IPS-18c (cell line): ENCODE data around the gene PADI6.
"Not testable (repeated sequence)": the region's sequence is repeated elsewhere in the genome, so short reads cannot be mapped to it uniquely, and the experiment has no call there.

Experiments
- H3K4me3 ChIP-seq: 2 replicates; pipeline ENCODE4 v1.7.0; 2013; ENCODE audit warnings: low read depth, mild to moderate bottlenecking, low read length, moderate library complexity; ENCODE audit not compliant: insufficient read depth
- H3K9me3 ChIP-seq: one replicate; pipeline ENCODE4 v1.6.1; 2013; ENCODE audit warnings: mild to moderate bottlenecking, low read length, moderate library complexity; ENCODE audit not compliant: control insufficient read depth, insufficient read depth

PADI6 gene

DNA sequence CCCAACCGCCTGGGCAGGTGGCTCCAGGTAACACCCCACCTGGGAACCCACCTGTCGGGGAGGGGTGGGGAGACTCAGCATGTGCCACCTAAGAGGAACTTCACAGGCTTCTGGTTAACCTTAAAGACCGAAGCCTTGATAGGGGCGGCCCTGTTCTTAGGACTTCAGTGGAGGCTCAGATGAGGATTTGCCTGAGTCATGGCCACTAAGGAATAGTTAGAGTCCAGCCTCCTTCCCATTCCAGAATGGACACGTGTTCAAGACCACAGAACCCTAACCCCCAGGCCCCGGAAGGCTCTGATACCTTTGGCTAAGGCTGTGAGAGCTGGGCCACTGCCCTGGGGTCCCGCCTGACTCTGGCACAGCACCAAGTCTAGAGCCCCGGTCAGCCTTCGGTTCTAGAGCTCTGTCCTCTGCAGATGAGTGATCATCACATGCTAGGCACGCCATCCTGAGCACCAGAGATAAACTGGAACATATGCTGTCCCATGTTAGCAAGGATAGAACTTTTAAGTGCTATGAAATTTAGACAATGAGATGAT lies 20.3 kb downstream of the PADI6 start:
- Histone ChIP-seq H3K9me3 (no peaks in the 10 kb centered on the region), H3K4me3 (no peak overlapping the region)

DNA sequence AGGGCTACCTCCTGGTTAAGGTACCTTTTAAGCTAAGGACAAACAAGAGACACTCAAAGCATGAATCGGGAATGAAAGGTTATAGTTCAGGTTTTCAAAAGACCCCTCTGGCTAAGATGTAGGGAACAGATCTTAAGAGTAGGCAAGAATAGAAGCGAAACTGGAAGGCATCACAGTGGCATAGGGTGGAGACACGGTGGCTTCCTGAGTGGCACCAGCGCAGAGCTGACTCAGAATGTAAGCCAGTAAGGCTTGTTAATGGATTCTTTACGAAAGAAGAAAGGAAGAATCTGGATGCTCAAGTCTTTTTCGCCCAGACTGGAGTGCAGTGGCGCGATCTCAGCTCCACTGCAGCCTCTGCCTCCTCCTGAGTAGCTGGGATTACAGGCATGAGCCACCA lies 21.2 kb downstream of the PADI6 start:
- Histone ChIP-seq H3K4me3 (no peak overlapping the region), H3K9me3 (no peaks in the 10 kb centered on the region)

DNA sequence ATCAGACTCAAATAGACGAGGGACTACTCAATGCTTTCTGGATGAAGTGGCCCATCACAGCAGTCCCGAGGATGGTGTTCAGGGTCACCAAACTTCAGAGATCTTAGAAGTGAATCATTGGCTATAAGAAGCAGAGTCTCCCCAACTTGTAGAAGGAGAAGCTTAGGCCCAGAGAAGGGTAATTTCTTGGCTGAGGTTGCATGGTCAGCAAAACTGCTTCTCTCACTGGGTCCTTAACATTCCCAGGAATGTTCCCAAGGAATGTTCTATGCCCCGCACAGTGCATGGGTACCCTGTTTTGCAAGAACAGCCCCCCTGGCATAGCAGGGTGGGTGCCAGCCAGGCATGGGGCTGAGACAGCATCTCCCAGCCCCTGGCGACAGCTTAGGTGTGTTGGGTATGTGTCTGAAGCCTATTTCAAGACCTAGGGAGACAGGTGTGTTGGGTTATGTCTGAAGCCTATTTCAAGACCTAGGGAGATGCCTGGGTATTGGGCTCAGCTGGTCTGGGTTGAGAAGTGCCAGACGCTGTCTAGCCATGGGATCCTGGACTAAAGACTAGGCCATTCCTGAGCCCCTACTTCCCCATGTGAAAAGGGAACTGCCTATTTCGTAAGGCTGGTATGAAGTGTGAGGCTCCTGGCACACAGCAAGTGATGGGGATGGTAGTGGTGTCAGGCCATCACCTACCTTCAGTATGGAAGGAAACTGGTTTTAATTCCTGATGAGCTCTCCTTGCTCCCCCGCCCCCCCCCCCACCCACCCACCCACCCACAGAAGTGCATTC lies 26.1 kb downstream of the PADI6 start:
- Histone ChIP-seq H3K9me3 (no peaks in the 10 kb centered on the region), H3K4me3 (no peak overlapping the region)

DNA sequence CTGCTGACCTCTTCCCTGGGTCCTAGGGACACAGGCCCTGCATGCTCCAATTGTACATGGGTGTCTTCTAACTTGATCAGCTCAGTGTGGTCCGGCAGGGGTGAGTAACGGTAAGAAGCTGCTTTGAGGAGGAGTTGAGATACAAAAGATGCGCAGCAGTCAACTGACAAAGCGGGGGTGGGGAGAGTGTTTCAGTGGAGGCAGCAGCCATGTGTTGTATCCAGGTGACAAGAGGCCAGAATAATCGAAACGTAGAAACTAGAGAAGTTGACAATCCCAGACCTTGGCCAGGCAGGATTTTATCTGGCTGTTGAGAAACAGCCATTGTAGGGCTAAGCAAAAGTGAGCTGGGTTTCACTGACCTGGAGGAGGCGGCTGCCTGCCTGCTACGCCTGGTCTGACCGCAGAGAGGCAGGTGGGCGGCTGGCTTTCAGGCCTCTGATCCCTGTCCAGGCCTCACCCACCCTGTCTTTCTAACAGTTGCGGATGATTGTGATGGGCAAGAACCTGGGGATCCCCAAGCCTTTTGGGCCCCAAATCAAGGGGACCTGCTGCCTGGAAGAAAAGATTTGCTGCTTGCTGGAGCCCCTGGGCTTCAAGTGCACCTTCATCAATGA lies 28.8 kb downstream of the PADI6 start:
- Histone ChIP-seq H3K4me3 (no peak overlapping the region), H3K9me3 (no peaks in the 10 kb centered on the region)

DNA sequence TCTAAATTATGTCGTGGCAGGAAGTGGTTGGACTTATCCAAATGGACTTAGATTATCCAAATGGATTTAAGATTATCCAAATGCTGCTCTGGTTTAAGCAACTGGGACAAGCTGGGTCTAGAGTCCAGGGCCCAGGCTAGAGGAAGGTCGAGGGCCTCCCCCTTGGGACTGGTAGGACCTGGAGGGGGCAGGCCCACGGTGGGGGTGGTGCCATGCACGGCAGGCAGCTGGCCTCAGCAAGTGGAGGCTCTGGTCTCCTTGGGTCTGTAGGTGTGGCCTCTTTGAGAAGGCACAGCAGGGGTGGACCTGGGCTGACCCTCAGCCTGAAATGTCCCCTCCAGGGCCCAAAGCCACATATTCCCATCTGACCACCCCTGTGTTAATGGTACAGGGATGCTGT lies 29.8 kb downstream of the PADI6 start:
- H3K4me3 ChIP-seq: no peak overlapping the region; the same call in 1 of the 2 replicates
- no peaks in the 10 kb centered on the region for H3K9me3 ChIP-seq

DNA sequence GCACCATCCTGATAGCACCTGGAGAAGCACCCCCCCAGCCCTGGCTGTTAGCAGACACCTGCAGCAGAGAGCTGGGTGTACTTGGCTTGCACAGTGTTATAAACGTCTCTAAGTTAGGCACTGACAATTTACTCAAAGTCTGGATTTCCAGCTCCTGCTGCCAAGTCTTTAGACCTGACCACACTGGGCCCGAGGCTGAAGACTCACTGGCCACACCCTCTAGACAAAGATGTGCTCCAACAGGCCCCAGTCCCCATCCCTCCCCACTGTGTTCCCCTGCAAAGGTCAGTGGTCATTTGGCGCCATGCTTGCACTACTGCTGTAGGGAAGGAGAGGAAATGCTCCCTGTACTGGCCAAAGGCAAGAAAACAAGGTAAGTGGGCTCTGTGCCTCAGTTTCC lies 31.1 kb downstream of the PADI6 start:
- Histone ChIP-seq H3K9me3 (no peaks in the 10 kb centered on the region), H3K4me3 (no peak overlapping the region)

DNA sequence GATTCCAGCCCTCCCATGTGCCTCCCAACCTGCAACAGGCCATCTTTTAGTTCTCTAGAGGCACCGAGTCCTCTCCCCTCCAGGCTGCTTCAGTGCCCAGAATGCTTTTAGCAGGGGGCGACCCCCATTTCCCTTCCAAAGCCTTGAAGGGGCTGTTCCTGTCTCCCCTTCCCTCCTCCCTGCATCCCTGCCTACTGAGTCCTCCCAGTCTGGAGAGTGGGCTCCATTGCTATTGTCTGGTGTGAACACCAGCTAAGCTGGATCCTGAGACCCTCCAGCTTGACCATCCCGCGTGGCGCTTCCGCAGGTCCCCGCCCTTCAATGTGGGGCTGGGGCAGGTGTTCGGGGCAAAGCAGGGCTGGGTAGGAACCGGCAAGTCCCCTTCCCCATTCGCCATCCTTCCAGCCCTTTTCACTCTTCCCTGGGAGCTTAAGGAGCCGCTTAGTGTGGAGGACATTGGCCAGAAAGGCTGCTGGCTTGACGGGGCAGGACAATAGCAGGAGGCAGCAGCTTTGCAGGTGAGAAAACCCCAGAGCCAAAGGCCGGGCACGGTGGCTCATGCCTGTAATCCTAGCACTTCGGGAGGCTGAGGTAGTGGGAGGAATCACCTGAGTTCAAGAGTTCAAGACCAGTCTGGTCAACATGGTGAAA lies 32.2 kb downstream of the PADI6 start:
- Histone ChIP-seq H3K4me3 (no peak overlapping the region), H3K9me3 (no peaks in the 10 kb centered on the region)

DNA sequence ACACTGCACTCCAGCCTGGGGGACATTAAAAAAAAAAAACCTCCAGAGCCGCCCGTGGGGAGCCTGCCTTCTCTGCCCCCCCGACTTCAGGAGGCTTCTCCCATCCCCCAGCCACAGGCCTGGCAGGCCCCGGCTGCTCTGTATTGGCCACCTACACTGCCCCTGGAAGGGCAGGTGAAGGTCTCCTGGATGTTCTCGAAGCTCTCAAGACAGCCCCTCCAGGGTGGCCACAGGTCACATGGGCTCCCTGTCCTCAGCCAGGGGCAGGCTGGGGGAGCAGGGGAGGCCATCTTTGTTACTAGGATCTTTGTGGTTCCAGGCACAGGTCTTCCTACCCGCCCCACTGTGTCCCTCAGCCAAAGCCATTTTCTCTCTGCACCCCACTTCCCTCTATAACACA lies 32.8 kb downstream of the PADI6 start:
- no peak overlapping the region for H3K4me3 ChIP-seq
- no peaks in the 10 kb centered on the region for H3K9me3 ChIP-seq

DNA sequence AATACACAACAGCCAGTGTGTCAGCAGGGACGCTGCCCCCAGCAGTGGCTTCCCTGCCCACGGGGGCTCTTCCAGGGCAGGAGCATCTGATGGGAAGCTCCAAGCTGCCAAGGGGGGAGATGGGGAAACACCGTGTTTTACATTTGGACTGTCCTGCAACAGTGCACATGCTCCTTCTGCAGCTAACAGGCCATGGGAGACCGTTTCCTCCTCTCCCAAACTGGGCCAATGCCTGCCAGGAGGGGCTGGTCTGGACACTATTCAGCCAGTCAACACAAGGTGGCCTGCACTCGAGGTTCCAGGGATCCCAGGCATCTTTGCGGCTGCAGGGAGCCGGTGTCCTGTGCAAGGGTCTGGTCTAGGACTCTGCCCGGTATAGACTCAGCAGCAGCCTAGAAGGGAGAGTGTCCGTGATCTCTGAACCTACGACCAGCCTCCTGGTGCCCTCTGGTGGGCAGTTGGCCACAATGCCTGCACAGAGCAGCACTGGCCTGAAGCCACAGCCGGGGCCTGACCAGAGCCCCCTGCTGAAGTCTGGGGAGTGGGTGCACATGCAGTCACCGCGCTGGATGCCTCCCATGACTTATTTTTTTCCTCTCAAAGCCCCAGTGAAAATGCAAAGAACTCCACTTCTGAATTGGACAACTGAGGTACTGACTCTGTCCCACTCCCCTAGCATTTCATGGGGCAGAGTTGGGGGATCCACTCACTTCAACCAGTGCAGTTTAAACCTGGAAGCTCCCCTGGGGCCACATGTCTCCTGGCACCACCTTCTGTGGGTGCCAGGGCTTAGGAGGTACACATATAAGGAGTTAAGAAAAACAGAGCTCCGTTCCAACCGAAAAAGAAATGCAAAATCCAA lies 34.1 kb downstream of the PADI6 start:
- Histone ChIP-seq H3K9me3 (no peaks in the 10 kb centered on the region), H3K4me3 (no peak overlapping the region)

DNA sequence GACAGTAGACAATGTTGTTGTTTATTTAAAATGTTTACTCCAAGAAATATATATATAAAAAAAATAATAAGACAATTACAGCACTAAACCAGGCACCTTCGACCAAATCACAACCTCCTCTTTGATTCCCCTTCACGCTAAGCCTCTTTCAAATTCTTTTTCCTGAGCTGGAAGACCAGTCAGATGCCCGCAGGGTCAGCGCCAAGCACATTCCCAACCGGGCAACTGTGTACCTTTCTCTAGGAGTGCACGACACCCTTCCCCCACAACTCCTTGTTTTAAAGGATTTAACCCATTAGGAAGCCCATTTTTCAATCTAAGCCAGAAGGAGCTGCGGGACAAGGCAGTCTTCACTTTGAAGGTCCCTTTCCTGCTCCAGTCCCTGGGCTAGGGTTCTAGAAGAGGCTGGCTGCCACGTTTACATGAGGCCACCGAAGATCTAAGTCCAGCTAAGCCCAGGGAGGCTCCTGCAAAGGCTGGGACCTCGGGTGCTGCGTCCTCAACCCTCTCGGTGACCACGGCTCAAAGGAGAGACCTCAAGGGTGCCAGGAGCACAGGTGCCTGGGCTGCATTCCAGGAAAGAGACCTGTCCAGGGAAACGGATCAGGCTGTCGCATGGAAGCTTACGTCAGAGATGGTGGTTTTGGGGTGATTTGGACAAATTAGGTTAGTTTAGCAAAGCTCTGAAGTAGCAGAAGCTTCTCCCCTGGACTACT lies 34.9 kb downstream of the PADI6 start:
- not testable (repeated sequence) for H3K4me3 ChIP-seq, H3K9me3 ChIP-seq

DNA sequence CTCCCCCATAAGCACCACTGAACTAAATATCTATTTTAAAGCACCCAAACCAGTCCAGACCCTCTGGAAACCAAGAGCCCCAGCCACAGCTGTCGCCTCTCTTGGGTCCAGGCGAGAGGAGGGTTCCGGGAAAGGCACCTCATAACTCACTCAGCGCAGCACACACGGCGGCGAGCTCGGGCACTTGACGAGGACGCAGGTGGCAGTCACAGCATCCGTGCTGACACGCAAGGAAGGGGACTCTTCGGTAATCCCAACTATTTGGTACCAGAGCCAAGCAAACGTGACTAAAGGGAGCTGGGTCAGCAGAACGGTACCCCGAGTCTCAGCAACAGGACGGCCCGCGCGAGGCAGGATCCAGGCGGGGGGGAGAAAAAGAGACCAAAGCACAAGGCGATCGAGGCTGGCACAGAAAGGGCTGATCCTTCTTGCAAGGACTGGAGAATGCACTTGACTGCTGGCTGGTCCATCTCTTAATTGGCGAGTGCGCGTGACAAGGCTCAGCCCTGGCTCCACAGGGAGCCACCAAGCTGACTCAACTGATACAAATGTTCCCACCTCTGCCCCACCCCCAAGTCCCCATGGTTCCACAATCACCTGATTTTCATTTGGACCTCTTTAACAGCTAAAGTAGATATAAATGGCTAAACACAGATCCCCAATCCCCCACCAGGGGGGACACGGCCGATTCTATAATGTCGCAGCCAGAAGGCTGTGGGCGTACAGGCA lies 36.0 kb downstream of the PADI6 start:
- H3K9me3 ChIP-seq, H3K4me3 ChIP-seq: not testable (repeated sequence)

DNA sequence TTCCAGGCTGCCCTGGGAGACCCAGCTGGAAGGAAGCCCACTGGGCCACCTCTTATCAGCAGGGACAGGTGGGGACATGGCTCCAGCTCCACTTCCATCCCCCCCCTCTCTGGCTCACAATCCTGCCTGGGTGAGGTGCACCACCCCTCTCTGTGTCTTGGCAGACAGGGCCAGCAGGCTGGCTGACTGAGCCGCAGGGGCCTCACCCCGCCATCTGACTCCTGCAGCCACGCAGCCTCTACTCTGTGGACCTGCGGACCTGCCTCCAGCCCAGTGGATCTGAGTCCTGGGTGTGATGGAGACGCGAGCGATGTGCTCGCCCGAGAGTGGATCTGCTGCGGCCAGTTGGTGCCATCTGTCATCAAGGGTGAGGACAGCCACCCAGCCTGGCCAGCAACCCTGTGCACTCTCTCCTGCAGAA lies 37.4 kb downstream of the PADI6 start:
- Histone ChIP-seq H3K9me3 (peaks cover 2% of the 10 kb centered on the region), H3K4me3 (no peak overlapping the region)

DNA sequence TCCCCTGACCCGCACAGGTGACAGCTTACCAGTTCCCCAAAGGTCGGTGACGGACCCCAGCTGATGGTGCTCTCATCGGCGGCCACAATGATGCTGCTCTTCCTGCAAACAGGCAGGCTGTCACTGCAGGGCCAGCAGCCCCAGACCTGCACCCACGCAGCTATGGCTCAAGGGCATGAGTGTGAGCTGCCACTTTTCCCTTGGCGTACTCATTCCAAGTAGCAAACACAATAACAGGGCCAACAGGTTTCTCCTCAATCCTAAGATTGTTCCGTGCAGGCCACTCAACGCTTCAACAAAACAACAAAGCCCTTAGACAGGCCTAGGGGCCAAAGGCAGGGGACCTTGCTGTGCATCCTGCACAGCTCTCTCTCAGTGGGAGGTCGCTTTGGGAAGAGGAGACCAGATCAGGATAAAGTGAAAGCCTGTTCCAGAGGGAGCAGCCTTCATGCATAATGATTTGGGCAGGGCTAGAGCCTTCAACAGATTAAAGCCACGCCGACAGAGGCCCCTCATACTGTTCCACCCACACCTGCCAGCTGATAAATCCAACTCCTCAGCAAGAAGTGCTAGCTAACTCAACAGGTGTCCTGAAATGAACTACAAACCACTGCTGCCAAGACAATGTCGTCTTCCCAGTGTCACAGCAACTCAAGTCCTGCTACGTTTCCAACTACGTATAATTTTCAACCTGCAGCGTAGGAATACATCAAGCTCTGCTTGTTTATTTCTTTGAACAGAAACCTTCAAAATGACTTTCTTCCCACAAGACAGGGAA lies 40.3 kb downstream of the PADI6 start:
- H3K4me3 ChIP-seq: no peak overlapping the region
- H3K9me3 ChIP-seq: peaks cover 2% of the 10 kb centered on the region

DNA sequence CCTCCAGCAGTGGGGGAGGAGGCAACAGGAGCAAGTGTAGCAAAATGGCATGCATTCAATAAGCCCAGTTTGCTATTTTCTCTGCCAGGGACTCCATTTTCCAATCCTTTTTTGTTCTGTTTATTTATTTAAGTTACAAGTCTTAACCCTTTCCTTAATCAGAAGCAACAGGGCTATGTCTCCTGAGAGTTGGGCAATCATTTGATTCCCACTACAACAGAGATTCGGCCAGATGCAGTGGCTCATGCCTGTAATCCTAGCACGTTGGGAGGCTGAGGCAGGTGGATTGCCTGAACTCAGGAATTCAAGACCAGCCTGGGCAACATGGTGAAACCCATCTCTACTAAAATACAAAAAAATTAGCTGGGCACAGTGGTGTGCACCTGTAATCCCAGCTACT lies 42.0 kb downstream of the PADI6 start:
- no peak overlapping the region for H3K4me3 ChIP-seq
- peaks cover 2% of the 10 kb centered on the region for H3K9me3 ChIP-seq

DNA sequence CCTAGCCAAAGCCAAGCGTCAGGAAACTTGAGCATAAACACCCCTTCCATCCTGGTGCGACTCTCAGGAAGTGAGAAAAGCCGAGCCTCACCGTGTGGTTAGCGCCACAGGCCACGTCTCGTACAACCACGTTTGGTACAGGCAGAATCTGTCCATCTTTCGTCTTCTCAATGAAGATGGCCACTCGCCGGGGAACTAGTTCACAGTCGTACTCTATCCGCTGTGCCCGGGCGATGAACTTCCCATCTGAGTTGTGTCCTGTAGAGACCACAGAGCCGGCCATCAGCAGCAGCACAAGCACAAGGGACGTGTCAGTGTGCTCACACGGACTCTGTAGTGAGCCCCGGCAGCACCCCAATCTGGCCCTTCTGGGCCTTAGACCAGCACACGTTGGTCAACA lies 44.4 kb downstream of the PADI6 start:
- Histone ChIP-seq H3K9me3 (peaks cover 2% of the 10 kb centered on the region), H3K4me3 (no peak overlapping the region)
